ENCODE measurements around the gene AIFM3.

Gene AIFM3

DNA sequence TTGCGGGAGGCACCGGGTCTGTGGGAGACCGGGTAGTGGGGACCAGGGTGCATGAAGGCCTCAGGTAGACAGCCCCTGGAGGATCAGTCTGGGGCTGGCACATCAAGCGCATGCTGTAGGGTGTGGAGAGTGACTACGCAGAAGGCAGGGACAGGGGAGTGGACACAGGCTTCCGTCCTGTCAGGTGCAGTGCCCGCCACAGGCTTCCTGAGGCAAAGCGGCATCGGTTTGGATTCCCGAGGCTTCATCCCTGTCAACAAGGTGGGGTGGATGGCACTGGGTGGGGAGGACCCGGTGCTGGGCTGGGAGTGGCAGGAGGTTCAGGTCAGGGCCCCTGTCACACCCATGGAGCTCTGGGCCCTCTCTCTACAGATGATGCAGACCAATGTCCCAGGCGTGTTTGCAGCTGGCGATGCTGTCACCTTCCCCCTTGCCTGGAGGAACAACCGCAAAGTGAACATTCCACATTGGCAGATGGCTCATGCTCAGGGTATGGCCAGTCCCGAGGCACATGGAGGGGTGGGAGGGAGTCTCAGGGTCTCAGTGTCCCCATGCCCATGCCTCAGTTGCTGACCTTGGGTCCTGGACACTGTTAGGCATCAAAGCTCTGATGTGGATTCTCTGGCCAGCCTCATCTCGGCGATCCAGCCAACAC is 10.6 kb downstream of the AIFM3 start:
- Histone ChIP-seq H3K79me2 (ENCODE audit: control insufficient read depth, insufficient read depth, low read length, unreplicated experiment) (peaks cover 5% of the 10 kb centered on the region), H3K4me1 (ENCODE audit: control insufficient read depth, insufficient read depth, low read length, unreplicated experiment) (no peaks in the 10 kb centered on the region), H2AFZ (ENCODE audit: low read length, unreplicated experiment) (no peak overlapping the region), H3K27me3 (ENCODE audit: insufficient read depth, low read length) (no peaks in the 10 kb centered on the region), H3K4me3 (ENCODE audit: low read depth, low read length) (no peak overlapping the region), H3K27ac (ENCODE audit: low read depth, low read length) (no peak overlapping the region), H3K36me3 (ENCODE audit: insufficient read depth, low read length) (no peaks in the 10 kb centered on the region)

DNA sequence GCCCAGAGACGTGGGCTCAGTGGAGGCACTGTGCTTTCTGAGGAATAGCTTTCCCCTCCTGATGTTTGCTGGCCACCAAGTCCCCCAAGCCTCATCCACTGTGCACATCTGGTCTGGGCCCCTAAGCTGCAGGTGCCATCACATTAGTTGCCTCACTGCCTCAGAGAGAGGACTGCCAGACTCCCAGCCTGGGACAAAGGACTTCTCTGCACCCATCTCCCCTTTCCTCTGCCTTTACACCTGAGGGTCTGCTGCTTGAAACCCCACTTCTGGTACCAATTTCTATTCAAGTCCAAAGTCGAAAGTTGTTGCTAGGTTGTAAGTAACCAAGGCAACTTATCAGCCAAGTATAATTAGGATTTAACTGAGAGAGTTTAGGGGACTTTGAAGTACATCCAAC is 11.4 kb downstream of the AIFM3 start:
- Histone ChIP-seq H3K36me3 (ENCODE audit: insufficient read depth, low read length) (no peaks in the 10 kb centered on the region), H3K27ac (ENCODE audit: low read depth, low read length) (no peak overlapping the region), H2AFZ (ENCODE audit: low read length, unreplicated experiment) (no peak overlapping the region), H3K79me2 (ENCODE audit: control insufficient read depth, insufficient read depth, low read length, unreplicated experiment) (peaks cover 12% of the 10 kb centered on the region), H3K4me3 (ENCODE audit: low read depth, low read length) (no peak overlapping the region), H3K4me1 (ENCODE audit: control insufficient read depth, insufficient read depth, low read length, unreplicated experiment) (peaks cover 7% of the 10 kb centered on the region), H3K27me3 (ENCODE audit: insufficient read depth, low read length) (no peaks in the 10 kb centered on the region)

GRCh38 chr22:20979243-20979809 is 12.3 kb downstream of the AIFM3 start:
- no peaks in the 10 kb centered on the region for H3K27me3 ChIP-seq (ENCODE audit: insufficient read depth, low read length)
- no peaks in the 10 kb centered on the region for H3K36me3 ChIP-seq (ENCODE audit: insufficient read depth, low read length)
- peaks cover 9% of the 10 kb centered on the region for H3K4me1 ChIP-seq (ENCODE audit: control insufficient read depth, insufficient read depth, low read length, unreplicated experiment)
- H3K79me2 ChIP-seq (ENCODE audit: control insufficient read depth, insufficient read depth, low read length, unreplicated experiment), result peaks cover 14% of the 10 kb centered on the region
- H2AFZ ChIP-seq (ENCODE audit: low read length, unreplicated experiment), result no peak overlapping the region
- H3K4me3 ChIP-seq (ENCODE audit: low read depth, low read length), result peak overlapping the region; percentile 67
- no peak overlapping the region for H3K27ac ChIP-seq (ENCODE audit: low read depth, low read length)

GRCh38 chr22:20979940-20980453 is 12.9 kb downstream of the AIFM3 start:
- no peak overlapping the region for H2AFZ ChIP-seq (ENCODE audit: low read length, unreplicated experiment)
- H3K4me3 ChIP-seq (ENCODE audit: low read depth, low read length), result peak overlapping the region; percentile 67
- peaks cover 14% of the 10 kb centered on the region for H3K79me2 ChIP-seq (ENCODE audit: control insufficient read depth, insufficient read depth, low read length, unreplicated experiment)
- H3K27ac ChIP-seq (ENCODE audit: low read depth, low read length), result no peak overlapping the region
- no peaks in the 10 kb centered on the region for H3K27me3 ChIP-seq (ENCODE audit: insufficient read depth, low read length)
- H3K4me1 ChIP-seq (ENCODE audit: control insufficient read depth, insufficient read depth, low read length, unreplicated experiment), result peaks cover 9% of the 10 kb centered on the region
- no peaks in the 10 kb centered on the region for H3K36me3 ChIP-seq (ENCODE audit: insufficient read depth, low read length)

DNA sequence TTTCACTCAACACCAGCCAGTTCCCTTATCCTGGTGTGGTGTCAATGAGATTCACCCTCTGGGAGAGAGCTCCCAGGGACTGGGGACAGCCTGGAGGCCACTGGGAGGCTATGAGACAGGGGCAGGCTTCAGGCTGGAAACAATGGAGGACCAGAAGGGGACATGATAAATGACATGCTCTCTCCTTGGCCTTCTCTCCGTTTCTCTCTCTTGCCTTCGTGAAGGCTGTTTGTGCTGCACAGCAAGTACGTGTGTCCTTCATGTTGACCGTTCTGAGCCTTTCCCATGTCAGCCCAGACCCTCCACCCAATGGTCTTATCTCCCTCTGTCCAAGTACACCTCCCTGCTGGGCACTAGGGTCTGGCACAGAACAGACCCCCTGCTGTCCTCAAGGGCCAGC is 13.5 kb downstream of the AIFM3 start:
- Histone ChIP-seq H3K4me3 (ENCODE audit: low read depth, low read length) (no peak overlapping the region), H3K4me1 (ENCODE audit: control insufficient read depth, insufficient read depth, low read length, unreplicated experiment) (peaks cover 9% of the 10 kb centered on the region), H3K27ac (ENCODE audit: low read depth, low read length) (no peak overlapping the region), H3K27me3 (ENCODE audit: insufficient read depth, low read length) (no peaks in the 10 kb centered on the region), H2AFZ (ENCODE audit: low read length, unreplicated experiment) (no peak overlapping the region), H3K36me3 (ENCODE audit: insufficient read depth, low read length) (no peaks in the 10 kb centered on the region), H3K79me2 (ENCODE audit: control insufficient read depth, insufficient read depth, low read length, unreplicated experiment) (peaks cover 14% of the 10 kb centered on the region)

DNA sequence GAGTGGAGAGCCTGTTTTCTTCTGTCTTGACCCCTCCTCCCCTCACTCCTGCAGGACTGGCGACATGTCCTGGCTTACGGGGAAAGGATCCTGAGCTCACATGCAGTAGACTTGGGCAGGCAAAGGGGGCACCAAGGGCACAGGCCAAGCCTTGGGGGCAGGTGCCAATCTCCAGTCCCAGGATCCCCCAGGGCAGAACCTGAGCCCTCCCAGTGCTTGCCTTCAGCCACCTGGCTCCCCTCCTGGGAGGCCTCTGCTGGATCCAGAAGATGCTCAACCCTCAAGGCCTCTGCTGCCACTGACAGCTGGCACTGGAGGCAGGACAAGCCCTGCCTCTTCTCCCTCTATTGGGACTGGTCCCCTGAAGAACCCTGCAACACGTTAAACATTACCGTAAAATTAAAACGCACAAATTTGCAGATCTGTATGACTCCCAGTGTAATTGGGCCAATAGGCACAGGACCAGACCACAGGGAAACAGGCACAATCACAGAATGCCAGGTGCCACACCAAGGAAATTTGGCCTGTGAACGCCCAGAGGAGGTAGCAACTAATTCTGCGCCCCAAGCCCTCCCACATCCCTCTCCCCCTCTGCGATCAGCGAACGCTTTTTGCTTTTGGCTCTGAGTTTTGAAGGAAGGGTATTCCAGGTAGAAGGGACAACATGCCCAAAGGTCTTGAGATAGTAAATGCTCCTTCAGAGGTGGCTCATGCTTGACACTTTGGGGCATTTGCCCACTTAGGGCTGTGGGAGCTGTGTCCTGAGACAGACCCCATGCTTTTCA is 14.1 kb downstream of the AIFM3 start:
- Histone ChIP-seq H3K27me3 (ENCODE audit: insufficient read depth, low read length) (no peaks in the 10 kb centered on the region), H3K4me3 (ENCODE audit: low read depth, low read length) (peak overlapping the region; percentile 98), H3K36me3 (ENCODE audit: insufficient read depth, low read length) (no peaks in the 10 kb centered on the region), H3K79me2 (ENCODE audit: control insufficient read depth, insufficient read depth, low read length, unreplicated experiment) (peaks cover 14% of the 10 kb centered on the region), H3K27ac (ENCODE audit: low read depth, low read length) (peak overlapping the region; percentile 50), H2AFZ (ENCODE audit: low read length, unreplicated experiment) (peak overlapping the region; percentile 57), H3K4me1 (ENCODE audit: control insufficient read depth, insufficient read depth, low read length, unreplicated experiment) (peaks cover 9% of the 10 kb centered on the region)

DNA sequence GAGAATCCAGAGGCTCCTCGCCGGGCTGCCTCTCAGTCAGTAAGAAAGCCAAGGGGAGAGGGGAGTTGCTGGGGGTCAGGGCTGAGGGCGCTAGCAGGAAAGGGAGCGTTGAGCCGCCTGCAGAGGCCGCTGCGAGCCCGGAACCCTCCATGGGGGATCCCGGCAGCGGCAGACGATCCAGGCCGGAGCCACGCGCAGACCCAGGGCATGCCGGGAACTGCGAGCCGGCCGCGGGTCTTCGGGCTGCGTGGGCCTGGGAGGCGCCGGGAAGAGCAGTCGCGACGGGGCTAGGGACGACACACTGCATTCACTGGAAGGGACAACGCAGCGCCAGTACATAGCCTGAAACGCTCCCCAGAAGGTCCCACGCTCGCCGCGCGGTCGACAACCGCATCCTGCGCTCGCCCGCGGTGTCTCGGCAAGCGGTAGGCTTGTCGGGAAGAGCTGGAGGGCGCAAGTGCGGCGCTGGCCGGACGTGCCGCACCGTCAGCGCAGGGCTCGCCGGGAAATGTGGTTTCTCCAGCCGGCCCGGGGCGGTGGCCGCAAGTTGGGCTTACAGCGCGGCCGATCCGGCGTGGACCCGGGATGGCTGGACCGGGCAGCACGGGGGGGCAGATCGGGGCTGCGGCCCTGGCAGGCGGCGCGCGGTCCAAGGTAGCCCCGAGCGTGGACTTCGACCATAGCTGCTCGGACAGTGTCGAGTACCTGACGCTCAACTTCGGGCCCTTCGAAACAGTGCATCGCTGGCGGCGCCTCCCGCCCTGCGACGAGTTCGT is 14.9 kb downstream of the AIFM3 start, which contains the start of gene LZTR1:
LZTR1 (plus strand) TSS at position 511 of the 776 bp plus-strand sequence; CDS start at position 586, 75 bp downstream.
- no peaks in the 10 kb centered on the region for H3K36me3 ChIP-seq (ENCODE audit: insufficient read depth, low read length)
- no peaks in the 10 kb centered on the region for H3K27me3 ChIP-seq (ENCODE audit: insufficient read depth, low read length)
- H3K27ac ChIP-seq (ENCODE audit: low read depth, low read length), result peak within 1 kb of the TSS; percentile 50
- H3K4me3 ChIP-seq (ENCODE audit: low read depth, low read length), result peak within 1 kb of the TSS; percentile 98
- peaks cover 9% of the 10 kb centered on the region for H3K4me1 ChIP-seq (ENCODE audit: control insufficient read depth, insufficient read depth, low read length, unreplicated experiment)
- H3K79me2 ChIP-seq (ENCODE audit: control insufficient read depth, insufficient read depth, low read length, unreplicated experiment), result peaks cover 14% of the 10 kb centered on the region
- H2AFZ ChIP-seq (ENCODE audit: low read length, unreplicated experiment), result peak within 1 kb of the TSS; percentile 68

DNA sequence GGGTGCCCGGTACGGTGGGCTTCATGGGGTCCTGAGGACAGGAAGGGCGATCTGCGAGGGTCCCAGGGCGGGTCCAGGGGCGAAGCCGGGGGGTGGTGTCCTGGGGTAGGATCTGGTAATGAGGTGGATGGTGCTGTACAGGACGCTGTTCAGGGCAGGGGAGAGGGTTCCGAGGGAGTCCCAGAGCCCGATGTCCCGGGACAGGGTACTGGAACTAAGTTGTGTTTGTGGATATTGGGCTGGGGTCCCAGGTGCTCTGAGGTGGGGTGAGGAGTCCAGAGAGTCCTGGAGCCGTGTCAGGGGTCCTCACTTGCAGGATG is 15.5 kb downstream of the AIFM3 start:
- Histone ChIP-seq H3K79me2 (ENCODE audit: control insufficient read depth, insufficient read depth, low read length, unreplicated experiment) (peaks cover 14% of the 10 kb centered on the region), H3K36me3 (ENCODE audit: insufficient read depth, low read length) (no peaks in the 10 kb centered on the region), H3K4me3 (ENCODE audit: low read depth, low read length) (peak overlapping the region; percentile 98), H3K27me3 (ENCODE audit: insufficient read depth, low read length) (no peaks in the 10 kb centered on the region), H3K4me1 (ENCODE audit: control insufficient read depth, insufficient read depth, low read length, unreplicated experiment) (peaks cover 9% of the 10 kb centered on the region), H2AFZ (ENCODE audit: low read length, unreplicated experiment) (peak overlapping the region; percentile 68), H3K27ac (ENCODE audit: low read depth, low read length) (no peak overlapping the region; the same call in 1 of the 2 replicates)

GRCh38 chr22:20983081-20983771 is 16.2 kb downstream of the AIFM3 start:
- H3K4me3 ChIP-seq (ENCODE audit: low read depth, low read length), result peak overlapping the region; percentile 98
- H3K4me1 ChIP-seq (ENCODE audit: control insufficient read depth, insufficient read depth, low read length, unreplicated experiment), result peaks cover 9% of the 10 kb centered on the region
- H3K36me3 ChIP-seq (ENCODE audit: insufficient read depth, low read length), result no peaks in the 10 kb centered on the region
- no peak overlapping the region for H2AFZ ChIP-seq (ENCODE audit: low read length, unreplicated experiment)
- no peak overlapping the region for H3K27ac ChIP-seq (ENCODE audit: low read depth, low read length)
- no peaks in the 10 kb centered on the region for H3K27me3 ChIP-seq (ENCODE audit: insufficient read depth, low read length)
- peaks cover 14% of the 10 kb centered on the region for H3K79me2 ChIP-seq (ENCODE audit: control insufficient read depth, insufficient read depth, low read length, unreplicated experiment)

DNA sequence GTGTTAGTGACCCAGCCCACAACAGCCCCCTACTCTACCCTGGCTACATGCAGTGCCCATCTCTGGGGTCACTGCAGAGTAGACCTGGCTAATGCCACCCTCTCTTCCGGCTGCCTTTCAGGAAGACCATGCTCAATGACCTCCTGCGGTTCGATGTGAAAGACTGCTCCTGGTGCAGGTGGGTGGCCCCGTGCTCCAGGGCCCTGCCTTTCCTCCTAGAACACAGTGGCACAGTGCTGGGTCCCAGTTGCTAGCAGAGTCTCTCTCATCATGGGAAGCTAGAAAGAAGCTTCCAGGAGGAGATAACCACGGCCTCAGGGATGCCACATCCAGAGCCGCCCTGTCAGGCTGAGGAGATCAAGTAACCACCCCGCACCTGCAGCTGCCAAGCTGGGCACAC is 18.7 kb downstream of the AIFM3 start:
- no peak overlapping the region for H3K27ac ChIP-seq (ENCODE audit: low read depth, low read length)
- H3K4me1 ChIP-seq (ENCODE audit: control insufficient read depth, insufficient read depth, low read length, unreplicated experiment), result peaks cover 9% of the 10 kb centered on the region
- no peak overlapping the region for H2AFZ ChIP-seq (ENCODE audit: low read length, unreplicated experiment)
- H3K36me3 ChIP-seq (ENCODE audit: insufficient read depth, low read length), result no peaks in the 10 kb centered on the region
- H3K4me3 ChIP-seq (ENCODE audit: low read depth, low read length), result no peak overlapping the region
- no peaks in the 10 kb centered on the region for H3K27me3 ChIP-seq (ENCODE audit: insufficient read depth, low read length)
- peaks cover 14% of the 10 kb centered on the region for H3K79me2 ChIP-seq (ENCODE audit: control insufficient read depth, insufficient read depth, low read length, unreplicated experiment)
